Lower leg skin (tissue), 3 donors: ENCODE results near the gene FRY.

Experiments
- POLR2A ChIP-seq, 2 donors: fragments of 450-650 bp; IDR thresholded peaks; one replicate each; pipeline ENCODE4 v1.6.1; 2016 to 2017; ENCODE audit warnings: antibody characterized with exemption in 2 of 2, mild to moderate bottlenecking in 1 of 2, moderate library complexity in 1 of 2
- TF ChIP-seq, protein P1 (sequence below), 3 donors: fragments of 450-650 bp; IDR thresholded peaks; one replicate each; pipeline ENCODE4 v1.5.1; 2016; ENCODE audit warnings: antibody characterized with exemption in 3 of 3, mild to moderate bottlenecking in 3 of 3, moderate library complexity in 2 of 3

DNA sequence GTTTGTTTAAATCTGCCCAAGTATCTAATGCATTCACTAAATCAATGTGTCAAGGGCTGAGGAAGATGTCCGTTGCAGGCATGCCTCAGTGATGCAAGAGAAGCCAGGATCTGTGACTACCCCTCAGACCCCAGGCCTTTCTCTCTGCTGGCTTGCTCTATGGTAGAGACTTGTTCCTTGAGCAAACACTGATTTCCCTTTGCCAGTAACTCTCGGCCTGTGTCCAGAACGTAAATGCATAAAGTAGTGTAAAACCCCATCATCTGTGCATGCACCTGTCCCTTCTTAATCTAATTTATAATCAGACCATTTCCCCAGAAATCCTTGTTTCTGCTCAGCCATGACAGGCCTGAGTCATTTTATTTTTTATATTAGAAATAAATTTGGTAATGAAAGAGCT lies 28.7 kb upstream of the FRY start:
- TF ChIP-seq, protein P1, sequence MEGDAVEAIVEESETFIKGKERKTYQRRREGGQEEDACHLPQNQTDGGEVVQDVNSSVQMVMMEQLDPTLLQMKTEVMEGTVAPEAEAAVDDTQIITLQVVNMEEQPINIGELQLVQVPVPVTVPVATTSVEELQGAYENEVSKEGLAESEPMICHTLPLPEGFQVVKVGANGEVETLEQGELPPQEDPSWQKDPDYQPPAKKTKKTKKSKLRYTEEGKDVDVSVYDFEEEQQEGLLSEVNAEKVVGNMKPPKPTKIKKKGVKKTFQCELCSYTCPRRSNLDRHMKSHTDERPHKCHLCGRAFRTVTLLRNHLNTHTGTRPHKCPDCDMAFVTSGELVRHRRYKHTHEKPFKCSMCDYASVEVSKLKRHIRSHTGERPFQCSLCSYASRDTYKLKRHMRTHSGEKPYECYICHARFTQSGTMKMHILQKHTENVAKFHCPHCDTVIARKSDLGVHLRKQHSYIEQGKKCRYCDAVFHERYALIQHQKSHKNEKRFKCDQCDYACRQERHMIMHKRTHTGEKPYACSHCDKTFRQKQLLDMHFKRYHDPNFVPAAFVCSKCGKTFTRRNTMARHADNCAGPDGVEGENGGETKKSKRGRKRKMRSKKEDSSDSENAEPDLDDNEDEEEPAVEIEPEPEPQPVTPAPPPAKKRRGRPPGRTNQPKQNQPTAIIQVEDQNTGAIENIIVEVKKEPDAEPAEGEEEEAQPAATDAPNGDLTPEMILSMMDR (IDR thresholded peaks at IDR 0.05) = no peak
- no peak for TF ChIP-seq POLR2A (IDR thresholded peaks at IDR 0.05)
